GM21390 (cell line): ENCODE data around the gene PTPRM.

Experiments used
- ATAC-seq: cut with Tn5 transposase; IDR thresholded peaks from one replicate; pipeline ENCODE4 v1.9.1; 2021; ENCODE audit not compliant: unreplicated experiment

Gene PTPRM

DNA sequence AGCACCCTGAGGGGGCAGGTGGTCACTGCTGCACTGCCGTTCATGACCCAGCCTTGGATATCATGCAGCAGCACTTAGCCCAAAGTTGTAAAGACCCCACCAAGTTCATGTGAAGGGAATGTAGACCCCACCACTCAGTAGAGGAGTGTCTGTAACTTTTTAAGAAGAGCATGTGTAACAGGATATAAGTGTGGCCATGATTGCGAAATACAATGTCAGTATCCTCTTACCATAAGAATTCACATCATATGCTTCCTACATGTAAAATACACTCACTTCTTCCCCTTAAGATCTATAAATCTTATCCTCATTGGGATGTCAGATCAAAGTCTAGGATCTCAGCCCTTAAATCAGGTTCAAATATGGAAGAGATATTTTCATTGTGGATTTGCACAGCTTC, 276.9 kb downstream of the PTPRM start:
- no peak for ATAC-seq

DNA sequence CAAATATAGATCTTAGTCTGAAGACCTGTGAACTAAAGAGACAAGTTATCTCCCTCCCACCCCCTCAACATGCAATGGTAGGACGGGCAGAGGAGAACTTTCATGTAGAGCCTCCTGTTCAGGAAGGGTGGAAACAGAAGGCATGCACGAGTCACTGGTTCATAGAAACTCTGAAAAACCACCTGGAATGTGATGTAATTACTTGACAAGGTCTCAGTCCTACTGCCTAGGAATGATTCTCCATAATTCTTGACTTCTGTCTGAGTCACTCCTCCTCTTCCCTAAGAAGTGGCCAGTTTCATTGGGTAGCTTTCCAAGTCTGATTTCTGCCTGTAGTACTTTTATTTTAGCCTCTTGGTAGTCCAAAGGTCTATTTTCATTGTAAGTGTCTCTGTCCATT, 277.3 kb downstream of the PTPRM start:
- ATAC-seq = no peak

DNA sequence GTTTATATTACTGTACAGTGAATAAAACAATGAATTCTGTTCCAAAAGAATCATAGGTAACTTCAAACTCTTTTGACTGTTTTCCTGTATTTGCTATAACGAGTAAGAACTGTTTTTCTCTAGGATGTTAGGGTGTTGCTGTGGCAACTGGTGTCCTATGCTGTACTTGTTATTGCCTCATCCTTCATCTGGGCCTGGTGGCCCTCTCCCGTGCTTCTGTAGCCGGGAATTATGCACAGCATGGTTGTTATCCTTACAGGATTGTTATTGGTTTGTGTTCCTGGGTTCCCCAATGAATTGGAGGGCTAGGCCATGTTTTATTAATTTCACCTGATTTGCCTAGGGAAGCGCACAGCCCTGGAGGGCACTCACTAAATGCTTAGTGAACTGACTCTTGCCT, 279.2 kb downstream of the PTPRM start:
- ATAC-seq = no peak

DNA sequence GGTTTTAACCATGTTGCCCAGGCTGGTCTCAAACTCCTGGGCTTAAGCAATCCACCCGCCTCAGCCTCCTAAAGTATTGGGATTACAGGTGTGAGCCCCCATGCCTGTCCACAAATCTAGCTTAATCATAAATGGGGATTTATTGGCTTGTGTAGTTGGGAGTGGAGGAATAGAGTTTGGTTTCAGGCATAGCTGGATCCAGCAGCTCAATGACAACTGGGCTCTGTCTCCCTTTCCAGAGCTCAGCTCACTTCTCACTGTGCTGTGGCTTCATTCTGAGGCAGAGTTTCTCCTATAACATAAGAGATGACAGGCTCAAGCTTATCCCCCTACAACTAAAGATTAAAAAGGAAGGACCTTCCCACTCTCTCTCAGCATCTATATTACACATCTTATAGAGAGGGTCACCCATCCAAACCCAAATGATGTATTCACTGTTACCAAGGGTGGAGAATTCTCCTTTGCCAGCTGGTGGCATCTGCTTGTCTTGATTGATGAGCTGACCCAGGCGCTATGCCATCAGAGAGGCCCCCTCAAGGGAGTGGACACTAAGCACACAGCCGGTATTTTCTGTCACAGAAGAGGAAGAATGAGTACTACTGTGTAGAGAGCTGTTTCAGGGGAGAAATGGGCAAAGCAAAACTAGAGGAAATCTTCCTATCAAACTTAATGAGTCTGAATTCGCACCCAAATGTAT, 280.4 kb downstream of the PTPRM start:
- ATAC-seq = no peak

DNA sequence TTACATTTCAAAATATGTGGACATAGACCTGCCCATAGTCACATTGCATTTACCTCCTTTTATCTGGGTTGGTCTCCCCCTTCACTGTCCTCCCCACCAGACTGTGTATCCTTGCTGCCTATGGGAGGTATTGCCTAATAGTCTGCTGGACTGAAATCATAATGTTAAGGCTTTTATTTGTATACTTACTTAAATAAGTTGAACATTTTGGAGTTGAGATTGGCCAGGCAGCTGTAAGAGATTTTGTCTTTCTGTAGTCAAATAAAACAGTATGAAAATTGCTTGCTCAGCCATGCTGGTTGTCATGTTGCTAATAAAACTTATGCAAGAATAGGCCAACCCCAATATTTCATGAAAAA, 280.9 kb downstream of the PTPRM start:
- no peak for ATAC-seq

DNA sequence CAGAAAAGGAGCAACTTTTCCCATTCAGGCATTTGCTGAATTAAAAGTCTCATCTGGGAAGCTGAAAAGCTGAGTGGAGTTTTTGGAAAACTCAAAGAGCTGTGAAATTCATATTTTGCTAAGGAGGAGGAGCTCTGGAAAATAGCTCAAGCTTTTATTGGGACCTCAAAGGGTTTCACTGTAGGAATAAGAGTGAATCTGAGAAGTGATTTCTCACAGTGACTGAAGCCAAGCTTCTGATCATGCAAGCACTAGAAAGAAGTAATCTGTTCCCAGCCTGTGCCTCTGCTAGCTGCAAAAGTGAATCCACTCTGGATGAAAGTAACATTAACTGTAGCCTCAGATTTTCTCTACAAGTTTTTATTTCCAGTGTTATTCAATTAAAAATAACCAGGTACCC, 283.3 kb downstream of the PTPRM start:
- no peak for ATAC-seq

DNA sequence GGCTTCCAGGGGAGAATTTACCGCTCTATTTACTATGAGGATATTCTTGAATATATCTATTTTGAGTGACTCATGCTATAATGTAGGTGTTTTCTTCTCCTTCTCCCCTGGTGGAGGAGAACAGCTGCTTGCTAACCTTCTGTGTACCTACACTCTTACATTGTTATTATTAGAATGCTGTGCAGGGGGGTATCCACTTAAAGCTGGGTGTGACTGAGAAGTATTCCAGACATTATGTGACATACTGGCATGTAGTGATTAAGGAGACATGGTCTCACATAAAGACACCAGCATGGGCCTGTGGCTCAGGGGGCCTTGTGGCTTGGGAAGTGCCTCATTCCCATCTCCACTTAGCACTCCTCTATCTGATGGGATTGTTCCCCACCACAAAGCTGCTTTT, 287.9 kb downstream of the PTPRM start:
- ATAC-seq = no peak

DNA sequence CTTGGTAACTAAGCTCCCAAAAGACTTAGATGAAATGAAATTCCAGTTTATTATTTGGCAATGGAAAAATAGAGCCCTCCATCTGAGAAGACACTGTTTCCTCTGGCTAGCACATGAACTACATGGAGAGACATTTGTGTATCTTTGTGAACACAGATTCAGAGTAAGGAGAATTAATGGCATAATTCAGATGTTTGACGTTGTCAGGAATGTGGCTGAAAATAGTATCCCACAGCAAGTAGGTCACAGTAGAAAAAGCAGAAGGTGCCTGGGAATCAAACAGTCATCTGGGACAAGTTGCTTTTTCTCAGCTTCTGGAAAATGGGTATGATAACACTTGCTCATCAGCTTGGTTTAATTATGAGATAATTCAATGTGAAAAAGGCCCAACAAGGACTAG, 288.6 kb downstream of the PTPRM start:
- no peak for ATAC-seq

DNA sequence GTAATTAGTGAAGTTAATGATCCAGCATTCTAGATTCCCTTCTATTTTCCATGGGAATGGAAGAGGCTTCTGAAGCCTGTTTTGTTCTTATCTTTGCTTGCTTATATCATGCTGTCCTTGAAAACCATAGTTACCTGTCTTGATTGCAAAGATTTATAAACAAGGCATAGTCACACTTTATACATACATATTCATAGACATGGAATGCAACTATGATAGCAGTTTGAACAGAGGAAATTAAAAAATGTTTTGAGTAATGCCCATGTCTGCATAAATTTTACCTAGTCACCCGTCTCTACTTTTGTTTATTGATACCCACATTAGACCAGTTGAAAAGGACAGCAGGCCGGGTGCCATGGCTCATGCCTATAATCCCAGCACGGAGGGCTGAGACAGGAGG, 289.0 kb downstream of the PTPRM start:
- no peak for ATAC-seq

DNA sequence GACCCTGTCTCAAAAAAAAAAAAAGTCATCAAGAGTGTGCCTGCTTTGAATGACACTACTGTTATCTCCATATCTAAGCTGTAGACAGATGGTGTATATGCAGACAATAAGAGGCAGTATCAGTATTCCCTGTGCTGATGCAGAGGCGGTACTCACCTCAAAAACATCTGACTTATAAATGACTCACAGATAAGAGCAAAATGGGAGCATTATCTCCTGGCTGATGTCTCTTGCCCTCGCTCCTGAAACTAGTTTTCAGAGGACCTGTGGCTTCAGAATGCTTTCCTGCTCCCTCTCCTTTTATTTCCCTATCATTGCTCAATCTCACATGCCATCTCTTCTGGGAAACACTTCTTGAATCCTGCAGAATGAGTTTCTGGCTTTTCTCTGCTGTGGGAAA, 289.6 kb downstream of the PTPRM start:
- no peak for ATAC-seq

DNA sequence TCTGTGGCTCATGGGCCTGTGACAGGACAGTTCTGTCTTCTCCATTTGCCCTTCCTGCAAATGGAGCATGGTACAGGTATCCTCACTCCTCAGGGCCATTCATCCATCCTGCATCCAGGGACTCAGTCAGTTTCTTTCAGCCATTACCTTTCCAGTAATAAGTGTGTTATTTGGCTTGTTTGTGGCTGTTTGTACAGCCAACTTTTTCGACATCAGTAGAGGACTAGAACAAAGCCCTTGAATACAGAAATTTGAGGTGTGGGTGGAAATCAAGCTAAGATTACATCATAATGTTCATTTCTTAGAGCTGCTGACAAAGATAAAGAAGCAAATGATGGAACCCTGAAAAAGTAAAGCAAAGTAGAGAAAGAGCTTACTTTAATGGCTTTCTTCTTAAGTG, 290.4 kb downstream of the PTPRM start:
- ATAC-seq = no peak

DNA sequence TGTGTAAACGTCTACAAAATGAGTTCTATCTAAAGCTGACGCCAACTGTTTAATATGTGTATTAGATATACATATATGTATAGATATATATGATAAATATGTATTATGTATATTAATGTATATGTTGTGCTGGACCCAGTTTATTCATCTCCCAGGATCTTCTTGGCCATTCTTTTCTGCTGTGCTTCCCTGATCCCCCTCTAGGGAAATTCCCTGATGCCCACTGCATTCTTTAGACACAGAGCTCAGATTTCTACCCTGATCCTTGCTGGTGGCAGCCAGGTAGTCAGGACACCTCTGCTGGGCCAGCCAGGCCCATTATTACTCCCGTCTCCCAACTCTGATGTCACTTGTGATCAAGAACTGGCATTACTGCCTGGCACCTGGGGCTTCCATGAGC, 292.0 kb downstream of the PTPRM start:
- no peak for ATAC-seq

DNA sequence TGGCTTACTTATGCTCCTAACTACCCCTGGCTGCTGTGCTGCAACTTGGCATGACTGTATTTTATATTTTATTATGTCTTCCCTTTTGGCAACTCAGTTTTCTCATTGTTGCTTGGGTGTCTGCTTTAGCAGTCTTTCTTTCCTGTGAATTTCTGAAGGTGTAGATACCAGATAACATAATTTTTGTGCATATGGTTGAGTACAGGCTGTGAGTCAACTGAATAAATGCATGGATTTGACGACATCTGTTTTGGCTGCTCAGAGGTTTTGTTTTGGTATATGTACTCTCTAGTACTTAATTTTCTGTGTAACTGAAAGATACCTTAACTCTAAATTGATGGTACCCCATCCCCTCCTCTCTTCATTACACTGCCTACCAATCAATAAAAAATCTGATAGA, 303.1 kb downstream of the PTPRM start:
- ATAC-seq = no peak

DNA sequence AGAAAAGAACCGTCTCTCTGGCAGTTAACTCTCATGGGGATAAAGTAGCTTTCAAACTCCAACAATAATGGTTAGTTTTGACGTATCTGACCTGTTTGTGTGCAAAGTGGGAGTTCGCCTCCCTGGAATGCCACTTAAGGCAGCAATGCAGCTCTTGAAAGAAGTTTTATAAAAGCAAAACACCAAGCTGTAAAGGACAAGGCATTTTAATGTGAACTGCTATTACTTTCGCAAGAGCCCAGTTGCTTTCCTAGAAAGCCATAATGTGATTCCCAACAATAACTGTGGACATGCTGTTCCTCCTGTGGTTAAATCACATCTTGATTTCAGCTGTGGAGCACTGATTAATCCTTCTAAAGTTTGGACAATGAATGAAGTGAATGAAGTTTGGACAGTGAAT, 303.7 kb downstream of the PTPRM start:
- no peak for ATAC-seq

DNA sequence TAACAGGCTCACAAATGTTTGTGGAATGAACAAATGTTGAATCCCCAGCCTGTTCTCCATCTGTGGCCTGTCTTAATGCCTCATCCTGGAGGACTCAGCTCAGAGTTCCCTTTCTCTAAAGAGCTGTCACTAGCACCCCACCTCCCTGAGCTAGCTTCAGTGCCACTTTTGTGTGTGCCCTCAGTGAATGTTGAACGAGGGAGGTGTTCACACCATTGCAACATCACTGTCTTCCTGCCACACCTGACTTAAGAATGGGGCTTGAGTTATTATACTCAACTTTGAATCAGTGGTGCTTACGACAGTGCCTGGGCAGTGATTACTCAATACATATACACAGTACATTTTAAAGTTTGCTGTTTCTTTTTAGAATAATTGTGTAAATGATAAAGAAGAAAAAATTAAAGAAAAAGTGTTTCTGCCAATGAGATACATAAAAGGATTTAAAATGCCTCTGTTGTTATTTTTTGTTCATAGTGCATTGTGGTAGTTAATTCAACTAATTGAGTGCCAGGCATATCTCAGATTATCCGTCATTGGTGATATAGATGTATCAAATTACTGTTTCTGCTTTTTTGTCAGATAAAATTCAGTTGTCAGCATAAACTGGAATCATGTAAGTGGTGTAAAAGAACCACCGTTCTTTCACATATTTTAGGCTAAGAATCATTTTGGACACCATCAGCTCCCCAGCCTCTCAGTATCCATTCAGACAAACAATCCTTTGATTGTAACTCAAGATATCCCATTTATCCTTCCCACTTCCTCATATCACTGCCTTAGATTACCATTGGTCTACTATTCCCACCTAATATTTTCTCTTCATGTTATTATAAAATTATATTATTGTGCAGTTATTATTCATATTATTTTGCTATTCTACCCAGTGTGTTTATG, 304.7 kb downstream of the PTPRM start:
- no peak for ATAC-seq

DNA sequence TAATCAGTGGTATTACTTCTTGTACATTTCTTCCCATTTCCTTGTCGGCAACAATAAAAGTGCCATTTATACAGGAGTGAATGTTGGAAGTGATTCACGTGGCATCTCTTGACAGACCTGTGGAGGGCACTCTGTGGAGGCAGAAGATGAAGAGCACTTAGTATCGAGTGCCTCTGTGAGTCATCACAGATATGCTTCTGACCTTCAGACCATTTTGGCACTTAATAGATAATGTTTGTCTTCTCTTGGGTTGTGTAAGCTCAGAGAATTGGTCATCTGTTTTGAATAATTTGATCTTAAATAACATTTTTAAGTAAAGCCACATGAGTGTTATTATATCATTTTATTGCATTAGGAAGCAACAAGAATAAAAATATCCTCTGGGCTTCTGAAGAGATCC, 305.5 kb downstream of the PTPRM start:
- no peak for ATAC-seq

DNA sequence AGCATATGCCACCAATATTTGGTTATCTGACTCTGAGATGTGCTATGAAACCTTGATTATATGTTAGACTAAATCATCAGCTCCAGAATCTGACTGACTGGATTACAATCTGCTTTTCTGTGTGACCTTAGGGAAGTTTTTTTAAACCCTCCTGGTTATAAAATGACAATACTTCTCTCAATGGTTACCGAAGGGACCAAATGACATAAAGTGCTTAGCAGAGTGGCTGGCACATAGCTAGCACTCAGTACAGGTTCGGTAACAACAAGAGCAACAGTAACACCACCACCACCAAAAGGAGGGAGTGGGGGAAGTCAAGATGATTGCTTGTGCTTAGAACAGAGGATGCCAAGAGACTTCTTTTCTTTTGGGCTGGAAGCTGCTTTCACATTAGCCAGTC, 306.2 kb downstream of the PTPRM start:
- ATAC-seq = no peak

DNA sequence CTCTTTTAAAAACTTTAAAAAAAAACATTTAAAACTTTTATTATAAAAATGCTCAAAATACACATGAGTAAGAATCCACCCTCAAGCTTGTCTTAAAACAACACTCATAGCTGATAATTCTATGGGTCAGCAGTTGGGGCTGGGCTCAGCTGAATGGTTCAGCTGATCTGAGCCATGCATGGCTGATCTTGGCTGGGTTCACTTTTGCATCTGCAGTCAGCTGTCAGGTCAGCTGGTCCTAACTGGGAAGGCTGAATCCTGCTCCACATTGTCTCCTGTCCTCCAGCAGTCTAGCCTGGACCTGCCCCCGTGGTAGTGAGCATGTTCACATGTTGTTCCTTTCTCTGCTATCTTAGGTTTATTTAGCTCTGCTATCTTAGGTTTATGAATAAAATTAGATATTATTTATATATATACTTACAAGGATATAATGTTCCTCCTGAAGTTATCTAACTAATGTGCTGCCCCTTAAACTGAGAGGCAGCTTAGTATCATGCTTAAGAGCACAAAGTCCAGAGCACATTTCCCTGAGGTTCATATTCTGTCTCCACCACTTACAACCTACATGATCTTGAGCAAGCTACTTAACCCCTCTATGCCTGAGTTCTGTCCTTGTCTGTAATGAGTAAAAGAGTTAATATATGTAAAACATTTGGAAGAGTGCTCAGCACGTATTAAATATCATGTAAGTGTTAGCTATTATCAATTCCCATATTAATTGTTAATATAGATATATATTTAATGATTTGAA, 309.4 kb downstream of the PTPRM start:
- no peak for ATAC-seq

DNA sequence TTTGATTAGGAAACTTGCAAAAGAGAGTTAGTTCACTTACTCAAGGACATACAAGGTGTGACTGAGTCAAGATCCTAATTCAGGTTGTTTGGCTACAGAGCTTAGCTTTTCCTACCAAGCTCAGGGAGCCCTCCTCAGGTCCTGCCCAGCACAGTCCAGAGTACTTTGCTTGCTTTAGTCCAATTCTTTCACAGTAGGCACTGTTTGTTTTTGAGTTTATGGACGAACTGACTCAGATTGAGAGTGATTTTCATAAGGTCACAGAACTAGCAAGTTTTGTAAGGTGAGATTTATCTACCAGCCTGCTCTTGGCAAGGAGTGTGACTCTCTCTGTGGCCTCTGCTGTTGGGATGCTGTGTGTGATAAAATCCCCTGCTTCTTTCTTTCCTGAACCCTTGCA, 310.5 kb downstream of the PTPRM start:
- no peak for ATAC-seq

DNA sequence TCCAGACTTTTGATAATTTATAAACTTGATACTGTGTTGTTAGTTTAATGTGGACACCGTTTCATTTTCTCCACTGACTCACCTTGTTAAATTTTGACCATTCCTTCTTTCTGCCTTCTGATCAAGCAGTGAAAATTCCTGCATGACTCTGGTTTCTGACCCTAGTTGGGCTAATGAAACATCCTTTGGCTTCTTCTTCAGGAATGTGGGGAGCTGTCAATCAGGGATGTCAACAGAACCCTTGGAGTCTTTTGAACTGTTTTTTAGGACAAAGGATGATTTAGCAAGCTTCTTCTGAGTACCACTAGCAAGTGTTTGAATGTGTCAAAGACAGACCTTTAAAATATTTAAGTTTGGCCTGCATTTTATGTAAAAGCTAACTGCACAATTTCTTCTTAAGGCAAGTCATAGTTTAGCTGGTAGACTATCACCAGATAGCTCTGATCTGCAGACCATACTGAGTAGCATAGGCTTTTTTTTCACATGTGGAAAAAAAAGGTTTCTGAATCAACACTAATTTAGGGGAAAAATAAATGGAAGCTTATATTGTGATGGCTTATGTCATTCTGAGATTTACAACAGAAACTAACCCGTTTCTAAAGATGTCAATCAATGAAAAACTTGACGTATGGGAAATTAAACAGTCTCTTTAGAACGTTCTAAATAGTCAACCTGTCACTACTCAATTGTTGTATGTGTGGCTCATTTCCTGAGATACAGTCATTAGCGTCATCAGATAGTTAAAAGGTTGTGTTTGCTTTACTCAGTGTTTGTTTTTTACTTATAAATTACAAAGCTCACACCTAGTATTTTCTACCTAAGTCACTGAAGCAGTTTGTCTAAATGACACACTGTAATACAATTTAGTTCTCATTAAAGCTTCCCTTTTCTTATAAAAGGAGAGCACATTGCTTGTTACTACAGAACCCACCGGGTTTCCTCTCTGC, 311.4 kb downstream of the PTPRM start:
- ATAC-seq = no peak

DNA sequence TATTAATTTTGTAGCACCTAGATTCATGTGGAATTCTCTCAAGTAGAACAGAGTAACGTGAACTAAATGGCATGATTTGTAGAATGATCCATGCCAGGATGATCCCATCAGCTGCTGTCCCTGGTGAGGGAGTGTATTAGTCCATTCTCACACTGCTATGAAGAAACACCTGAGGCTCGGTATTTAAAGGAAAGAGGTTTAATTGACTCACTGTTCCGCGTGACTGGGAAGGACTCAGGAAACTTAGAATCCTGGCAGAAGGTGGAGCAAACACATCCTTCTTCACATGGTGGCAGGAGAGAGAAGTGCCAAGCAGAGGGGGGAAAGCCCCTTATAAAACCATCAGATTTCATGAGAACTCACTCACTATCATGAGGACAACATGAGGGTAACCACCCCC, 312.6 kb downstream of the PTPRM start:
- ATAC-seq = no peak
